GM21367 (cell line): ENCODE measurements around the gene GPRC5B.

ENCODE experiments used
- ATAC-seq: cut with Tn5 transposase; IDR thresholded peaks from one replicate; pipeline ENCODE4 v1.9.1; 2021; ENCODE audit not compliant: unreplicated experiment

Gene GPRC5B

DNA sequence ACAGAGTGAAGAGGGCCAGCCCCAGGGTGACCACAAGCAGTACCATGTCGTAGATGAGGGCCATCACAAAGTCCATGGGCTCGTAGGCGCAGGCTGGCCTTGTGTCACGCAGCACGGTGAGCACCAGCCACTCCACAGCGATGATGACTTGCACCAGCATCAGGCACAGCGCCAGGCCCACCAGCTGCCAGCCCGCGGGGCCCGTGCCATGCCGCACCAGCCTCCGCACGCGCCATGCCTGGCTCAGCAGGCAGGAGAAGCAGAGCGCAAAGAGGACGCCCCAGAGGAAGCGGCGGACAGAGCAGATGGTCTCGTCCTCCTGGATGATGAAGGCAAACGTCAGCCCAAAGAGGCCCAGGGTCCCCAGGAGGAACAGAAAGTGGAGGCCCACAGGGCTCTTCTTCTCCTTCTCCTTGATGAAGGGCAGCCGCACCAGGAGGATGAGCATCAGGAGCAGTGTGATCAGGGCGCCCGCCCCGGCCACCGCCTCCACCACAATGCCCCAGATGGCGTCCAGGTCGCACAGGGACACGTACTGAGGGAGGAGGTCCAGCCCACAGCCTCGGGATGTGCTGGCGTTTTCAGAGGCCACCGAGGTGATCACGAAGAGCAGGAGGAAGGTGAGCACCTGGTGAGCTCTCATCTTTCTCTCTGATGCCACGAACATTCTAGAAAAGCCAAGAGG lies 12.3 kb downstream of the GPRC5B start:
- no peak for ATAC-seq

DNA sequence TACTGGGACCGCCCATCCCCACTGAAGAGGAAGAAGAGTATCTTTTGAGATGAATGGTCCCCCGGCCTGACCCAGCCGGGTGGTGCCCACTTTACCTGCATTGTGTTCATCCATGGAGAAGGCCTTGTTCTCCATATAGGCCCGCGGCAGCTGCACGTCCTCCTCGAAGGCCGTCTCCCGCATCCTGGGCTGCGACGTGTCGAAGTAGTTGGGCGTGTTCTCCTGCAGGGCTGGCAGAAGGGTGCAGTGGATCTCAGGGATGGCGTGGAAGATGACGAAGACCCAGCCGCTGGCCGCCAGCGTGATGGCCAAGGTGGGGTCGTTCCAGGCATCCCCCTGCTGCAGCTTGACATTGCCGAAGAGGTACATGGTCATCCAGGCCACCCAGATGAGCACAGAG lies 12.9 kb downstream of the GPRC5B start:
- no peak for ATAC-seq

- ATAC-seq = no peak
Observed at GRCh38 chr16:19868421-19868820, 16.2 kb downstream of the GPRC5B start.

- ATAC-seq = no peak
Observed at GRCh38 chr16:19864566-19864965, 20.1 kb downstream of the GPRC5B start.

DNA sequence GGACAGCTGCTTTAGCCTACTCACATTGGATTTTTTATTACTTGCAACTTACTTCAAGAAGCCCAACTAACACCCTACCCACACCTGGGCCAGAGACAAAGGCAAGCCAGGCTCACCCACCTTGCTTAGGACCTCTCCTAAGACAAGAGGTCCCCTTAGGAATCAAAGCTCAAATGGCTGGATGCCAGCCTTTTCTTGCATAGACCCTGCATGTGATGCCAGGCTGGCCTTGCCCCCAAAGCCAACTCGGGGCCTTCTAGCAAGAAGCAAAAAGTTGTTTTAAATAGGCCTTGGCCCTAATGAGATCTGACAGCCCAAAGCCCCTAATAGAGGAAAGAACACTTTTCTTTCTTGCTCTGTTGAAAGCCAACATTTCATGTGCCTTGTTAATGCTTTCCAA lies 20.7 kb downstream of the GPRC5B start:
- ATAC-seq = no peak

DNA sequence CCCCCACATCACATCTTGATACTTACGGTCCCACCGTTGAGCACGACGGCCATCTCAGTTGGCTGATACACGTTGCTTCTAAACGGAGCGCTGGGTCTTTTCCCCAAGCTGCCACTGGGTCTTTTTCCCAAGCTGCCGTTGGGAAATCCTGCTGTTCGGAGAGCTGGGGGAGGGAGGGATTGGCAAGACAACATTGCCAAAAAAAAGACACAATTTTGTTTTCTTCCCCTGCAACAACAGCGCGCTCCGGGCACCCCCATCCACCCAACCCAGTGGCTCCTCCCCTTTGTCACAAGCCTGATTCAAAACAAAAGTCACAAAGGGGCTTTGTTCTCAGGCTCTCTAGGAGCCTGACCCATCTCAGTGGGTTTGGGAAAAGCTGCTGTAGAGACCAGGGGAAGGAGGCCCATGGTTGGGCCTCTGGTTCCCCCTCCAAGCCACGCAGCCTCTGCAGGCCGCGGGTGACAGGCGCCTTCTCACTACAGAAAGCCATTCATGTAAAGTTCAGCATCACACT lies 22.8 kb downstream of the GPRC5B start:
- no peak for ATAC-seq

- ATAC-seq = no peak
Observed at GRCh38 chr16:19861133-19861532, 23.5 kb downstream of the GPRC5B start.

GRCh38 chr16:19860166-19861041 lies 24.2 kb downstream of the GPRC5B start:
- no peak for ATAC-seq

DNA sequence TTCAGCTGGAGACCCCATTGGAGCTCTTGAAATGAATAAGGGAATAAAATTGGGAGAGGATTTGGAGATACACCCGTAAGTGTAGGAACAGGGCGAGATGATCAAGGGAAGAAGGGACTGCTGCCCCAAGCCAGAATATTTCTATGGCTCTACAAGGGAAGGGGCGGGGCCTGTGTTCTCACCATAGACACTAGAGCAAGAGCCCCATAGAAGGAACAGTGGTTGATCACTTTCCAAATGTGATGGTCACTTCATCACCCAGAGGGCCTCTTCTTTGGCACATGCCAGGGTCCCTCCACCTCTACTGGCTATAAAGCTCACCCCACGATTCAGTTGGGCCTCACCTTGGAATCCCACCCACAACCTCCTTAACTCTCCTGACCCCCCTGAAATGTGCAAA lies 25.0 kb downstream of the GPRC5B start:
- no peak for ATAC-seq

GRCh38 chr16:19859166-19859565 lies 25.5 kb downstream of the GPRC5B start:
- no peak for ATAC-seq

- no peak for ATAC-seq
Observed at GRCh38 chr16:19858340-19859018, 26.2 kb downstream of the GPRC5B start.

- ATAC-seq = no peak
Observed at GRCh38 chr16:19857593-19858339, 26.9 kb downstream of the GPRC5B start.

- no peak for ATAC-seq
Observed at GRCh38 chr16:19856120-19856519, 28.5 kb downstream of the GPRC5B start.

- no peak for ATAC-seq
Observed at GRCh38 chr16:19854543-19854876, 30.1 kb downstream of the GPRC5B start.

DNA sequence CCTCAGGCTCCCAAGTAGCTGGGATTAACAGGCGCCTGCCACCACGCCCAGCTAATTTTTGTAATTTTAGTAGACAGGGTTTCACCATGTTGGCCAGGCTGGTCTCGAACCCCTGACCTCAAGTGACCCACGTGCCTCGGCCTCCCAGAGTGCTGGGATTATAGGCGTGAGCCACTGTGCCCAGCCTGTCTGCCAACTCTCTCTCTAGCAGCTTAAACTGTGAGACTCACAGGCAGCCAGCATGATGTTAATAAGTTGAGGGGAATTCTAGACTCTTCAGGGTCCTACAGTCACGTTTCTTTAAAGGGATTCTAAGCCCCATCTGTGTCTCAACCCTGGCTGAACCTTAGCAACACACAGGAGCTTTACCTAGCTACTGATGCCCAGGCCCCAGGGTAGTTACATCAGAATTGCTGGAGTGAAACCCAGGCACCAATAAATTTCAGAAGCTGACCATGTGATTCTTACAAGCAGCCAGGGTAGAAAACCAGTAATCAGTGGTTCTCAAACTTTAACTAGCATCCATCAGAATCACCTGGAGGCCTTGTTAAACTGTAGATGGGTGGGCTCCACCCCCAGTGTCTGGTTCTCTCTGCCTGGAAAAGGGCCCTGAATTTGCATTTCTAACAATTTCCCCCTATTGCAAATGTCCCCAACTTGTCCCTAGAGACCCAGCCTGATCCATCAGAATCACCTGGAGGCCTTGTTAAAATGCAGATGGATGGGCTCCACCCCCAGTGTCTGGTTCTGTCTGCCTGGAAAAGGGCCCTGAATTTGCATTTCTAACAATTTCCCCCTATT lies 30.7 kb downstream of the GPRC5B start:
- ATAC-seq = no peak

DNA sequence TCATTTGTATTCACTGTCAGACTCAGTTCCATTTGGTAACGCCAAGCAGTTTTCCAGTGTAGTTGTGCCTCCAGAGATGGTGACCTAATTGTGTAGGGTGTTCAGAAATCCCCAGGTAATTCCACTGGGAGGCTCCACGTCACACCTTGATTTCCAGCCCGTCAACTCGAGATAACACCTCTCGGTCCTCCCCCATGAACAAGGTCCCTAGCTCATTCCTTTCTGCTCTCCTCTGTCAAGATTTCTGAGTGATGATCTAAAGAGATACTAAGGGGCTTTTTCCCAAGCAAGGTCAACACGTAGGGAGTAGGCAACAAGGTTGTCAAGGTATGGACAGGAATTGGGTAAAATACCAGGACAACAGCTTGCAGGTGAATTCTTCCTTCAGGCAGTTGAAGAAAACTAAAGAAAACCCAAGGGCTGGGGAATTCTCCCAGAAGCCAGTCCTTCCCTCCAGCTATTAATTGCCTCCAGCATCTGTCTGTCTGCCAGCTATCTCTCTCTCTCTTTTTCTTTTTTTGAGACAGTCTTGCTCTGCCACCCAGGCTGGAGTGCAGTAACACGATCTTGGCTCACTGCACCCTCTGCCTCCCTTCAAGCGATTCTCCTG lies 31.4 kb downstream of the GPRC5B start:
- ATAC-seq = no peak

DNA sequence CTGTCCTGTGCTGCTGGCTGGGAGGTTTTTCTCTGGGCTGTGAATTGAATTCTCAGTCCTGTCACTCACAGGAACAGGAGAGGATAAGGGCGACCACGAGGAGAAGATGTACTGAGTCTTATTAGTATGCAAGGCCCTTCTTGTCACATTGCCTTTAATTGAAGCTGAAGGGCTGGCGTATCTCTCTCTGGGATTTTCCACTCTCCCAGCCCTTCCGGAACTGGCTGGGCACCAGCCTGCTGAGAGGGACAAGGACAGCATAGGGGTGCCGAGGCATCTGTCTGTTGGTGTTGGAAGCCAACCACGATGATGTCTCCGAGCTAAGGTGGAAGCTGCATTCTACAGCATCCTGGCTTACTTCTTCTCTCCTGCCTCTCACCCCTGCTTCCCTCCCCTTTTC lies 33.2 kb downstream of the GPRC5B start:
- ATAC-seq = no peak

DNA sequence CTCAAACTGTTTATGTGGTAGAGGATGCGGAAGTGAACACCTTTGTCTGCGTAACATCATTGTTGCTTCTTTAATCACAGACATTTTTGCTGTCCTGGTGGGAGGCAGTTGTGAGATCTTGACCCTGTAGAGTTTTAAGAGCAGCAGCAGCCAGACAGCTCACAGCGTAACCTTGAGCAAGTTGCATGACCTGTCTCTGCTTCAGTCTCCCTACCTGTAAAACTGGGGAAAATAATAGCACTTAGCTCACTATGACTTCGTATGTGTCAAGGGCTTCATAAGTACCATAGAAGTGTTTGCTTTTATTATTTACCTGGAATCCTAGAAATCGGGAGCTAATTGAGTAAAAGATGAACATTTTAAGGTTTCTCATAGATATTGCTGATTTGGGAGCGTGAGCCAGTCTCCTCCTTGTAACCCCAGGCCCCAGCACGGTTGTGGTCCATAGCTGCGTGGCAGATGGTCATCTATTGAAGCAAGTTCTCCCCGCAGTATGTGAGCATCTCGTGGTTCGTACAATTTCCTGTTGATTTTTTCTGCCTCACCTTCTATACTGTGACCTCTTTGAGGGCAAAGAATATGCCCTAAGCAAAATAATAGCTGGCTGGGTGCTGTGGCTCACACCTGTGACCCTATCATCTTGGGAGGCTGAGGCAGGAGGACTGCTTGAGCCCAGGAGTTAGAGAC lies 34.4 kb downstream of the GPRC5B start:
- no peak for ATAC-seq

DNA sequence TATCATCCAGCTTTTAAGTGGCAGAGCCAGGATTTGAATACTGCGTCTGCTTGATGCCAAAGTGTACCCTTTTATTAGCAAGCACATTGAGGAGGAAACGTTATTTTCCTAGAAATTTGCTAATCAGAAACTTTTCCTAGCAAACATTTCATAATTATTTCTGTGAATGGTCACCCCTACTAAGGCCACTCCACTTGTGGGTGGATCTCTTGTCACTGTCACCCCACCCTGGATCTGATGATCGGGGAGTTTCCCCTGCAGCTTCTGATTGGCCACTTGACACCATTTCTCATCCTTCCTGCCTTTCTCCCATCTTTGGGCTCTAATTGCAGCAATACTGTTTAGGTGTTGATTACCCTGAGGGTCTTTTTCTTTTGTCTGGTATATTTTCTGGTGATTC lies 35.9 kb downstream of the GPRC5B start:
- ATAC-seq = no peak
